Activated T-cell treated with anti-CD3 and anti-CD28 coated beads, Interleukin-2, amount 50 U/mL, for 24 hours (primary cell): ENCODE results near the gene TRPV2.

Experiments
- DNase-seq: peaks from one replicate; pipeline ENCODE4 v3.0.0-alpha.2; 2020
- H3K27ac Mint-ChIP-seq: 2 replicates; pipeline ENCODE4 v1.8.0; 2020; ENCODE audit warnings: mild to moderate bottlenecking, mixed read lengths
- H3K27me3 Mint-ChIP-seq: 2 replicates; pipeline ENCODE4 v1.8.0; 2020; ENCODE audit warnings: mixed read lengths
- H3K36me3 Mint-ChIP-seq: 2 replicates; pipeline ENCODE4 v1.8.0; 2020; ENCODE audit warnings: low read depth, mixed read lengths
- H3K4me1 Mint-ChIP-seq: 2 replicates; pipeline ENCODE4 v1.8.0; 2020; ENCODE audit warnings: low read depth, mixed read lengths
- H3K4me3 Mint-ChIP-seq: 2 replicates; pipeline ENCODE4 v1.8.0; 2020; ENCODE audit warnings: mild to moderate bottlenecking, moderate library complexity, mixed read lengths
- H3K9me3 Mint-ChIP-seq: 2 replicates; pipeline ENCODE4 v1.8.0; 2020; ENCODE audit warnings: mixed read lengths

Gene TRPV2

DNA sequence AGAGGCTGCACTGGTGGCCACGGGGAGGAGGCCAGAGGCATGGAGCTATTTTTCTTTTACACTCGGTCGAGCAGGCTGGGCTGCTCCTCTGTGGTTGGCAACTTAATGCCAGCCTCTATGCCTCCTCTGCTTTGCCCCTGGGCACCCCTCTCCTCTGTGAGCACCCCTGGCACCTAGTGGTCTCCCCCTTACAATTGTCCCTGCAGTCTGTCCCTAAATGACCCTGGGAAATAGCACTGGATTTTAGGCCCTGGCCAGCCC is 49.6 kb downstream of the TRPV2 start:
- no peaks in the 10 kb centered on the region for H3K27me3 Mint-ChIP-seq
- no peak overlapping the region for H3K4me3 Mint-ChIP-seq
- DNase-seq, result no peak
- H3K4me1 Mint-ChIP-seq, result no peaks in the 10 kb centered on the region
- no peak overlapping the region for H3K27ac Mint-ChIP-seq
- H3K9me3 Mint-ChIP-seq, result no peaks in the 10 kb centered on the region
- H3K36me3 Mint-ChIP-seq, result peaks cover 25% of the 10 kb centered on the region

- no peaks in the 10 kb centered on the region for H3K9me3 Mint-ChIP-seq
- H3K27ac Mint-ChIP-seq, result no peak overlapping the region
- no peaks in the 10 kb centered on the region for H3K4me1 Mint-ChIP-seq
Observed at GRCh38 chr17:16465861-16466338, 50.5 kb downstream of the TRPV2 start.

DNA sequence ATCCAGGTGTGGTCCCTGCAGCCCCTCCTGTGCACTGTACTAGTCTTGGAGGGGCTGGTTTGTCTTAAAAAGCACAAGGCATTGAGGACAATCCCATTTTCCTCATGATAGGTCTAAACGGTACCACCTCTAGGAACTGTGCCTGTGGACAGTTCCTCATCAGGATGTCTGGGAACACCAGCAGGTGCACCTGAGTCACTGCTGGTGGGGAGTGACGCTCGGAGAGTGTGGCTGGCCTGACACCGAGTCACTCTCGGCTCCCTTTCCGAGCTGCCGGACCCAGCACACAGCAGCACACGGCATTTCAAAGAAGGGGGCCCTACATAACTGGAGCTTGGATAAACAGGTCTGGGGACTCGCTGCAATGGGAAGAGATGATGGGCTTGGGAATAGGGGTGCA is 51.0 kb downstream of the TRPV2 start:
- Mint-ChIP-seq H3K9me3 (no peaks in the 10 kb centered on the region), H3K4me3 (no peak overlapping the region)

More at GRCh38 chr17:16465861-16466338, 50.5 kb downstream of the TRPV2 start:
- Mint-ChIP-seq H3K4me3 (no peak overlapping the region), H3K36me3 (peaks cover 19% of the 10 kb centered on the region), H3K27me3 (no peaks in the 10 kb centered on the region)
- no peak for DNase-seq

GRCh38 chr17:16467044-16467443 is 51.7 kb downstream of the TRPV2 start:
- H3K4me1 Mint-ChIP-seq, result no peaks in the 10 kb centered on the region
- no peaks in the 10 kb centered on the region for H3K9me3 Mint-ChIP-seq
- no peak for DNase-seq
- peaks cover 12% of the 10 kb centered on the region for H3K36me3 Mint-ChIP-seq
- H3K4me3 Mint-ChIP-seq, result no peak overlapping the region
- H3K27me3 Mint-ChIP-seq, result no peaks in the 10 kb centered on the region
- no peak overlapping the region for H3K27ac Mint-ChIP-seq

More for the DNA sequence above, 51.0 kb downstream of the TRPV2 start:
- H3K36me3 Mint-ChIP-seq, result peaks cover 14% of the 10 kb centered on the region
- H3K27ac Mint-ChIP-seq, result no peak overlapping the region
- no peak for DNase-seq
- H3K4me1 Mint-ChIP-seq, result no peaks in the 10 kb centered on the region
- H3K27me3 Mint-ChIP-seq, result no peaks in the 10 kb centered on the region

DNA sequence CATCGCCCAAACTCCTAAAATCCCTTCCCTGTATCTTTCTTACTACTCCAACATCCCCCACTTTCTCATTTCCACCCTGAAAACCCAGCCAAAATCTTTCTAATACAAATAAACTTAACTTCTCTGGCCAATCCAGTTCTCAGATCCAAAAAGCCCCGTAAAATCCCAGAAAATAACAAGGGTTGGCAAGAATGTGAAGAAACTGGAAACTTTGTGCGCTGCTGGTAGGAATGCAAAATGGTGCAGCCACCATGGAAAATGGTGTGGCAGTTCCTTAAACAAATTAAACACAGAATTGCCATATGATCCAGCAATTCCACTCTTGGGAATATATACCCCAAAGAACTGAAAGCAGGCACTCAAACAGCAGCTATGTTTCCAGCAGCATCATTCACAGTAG is 52.5 kb downstream of the TRPV2 start:
- Mint-ChIP-seq H3K36me3 (peaks cover 8% of the 10 kb centered on the region), H3K27me3 (no peaks in the 10 kb centered on the region), H3K4me1 (no peaks in the 10 kb centered on the region), H3K9me3 (no peaks in the 10 kb centered on the region), H3K27ac (no peak overlapping the region), H3K4me3 (no peak overlapping the region)
- no peak for DNase-seq

DNA sequence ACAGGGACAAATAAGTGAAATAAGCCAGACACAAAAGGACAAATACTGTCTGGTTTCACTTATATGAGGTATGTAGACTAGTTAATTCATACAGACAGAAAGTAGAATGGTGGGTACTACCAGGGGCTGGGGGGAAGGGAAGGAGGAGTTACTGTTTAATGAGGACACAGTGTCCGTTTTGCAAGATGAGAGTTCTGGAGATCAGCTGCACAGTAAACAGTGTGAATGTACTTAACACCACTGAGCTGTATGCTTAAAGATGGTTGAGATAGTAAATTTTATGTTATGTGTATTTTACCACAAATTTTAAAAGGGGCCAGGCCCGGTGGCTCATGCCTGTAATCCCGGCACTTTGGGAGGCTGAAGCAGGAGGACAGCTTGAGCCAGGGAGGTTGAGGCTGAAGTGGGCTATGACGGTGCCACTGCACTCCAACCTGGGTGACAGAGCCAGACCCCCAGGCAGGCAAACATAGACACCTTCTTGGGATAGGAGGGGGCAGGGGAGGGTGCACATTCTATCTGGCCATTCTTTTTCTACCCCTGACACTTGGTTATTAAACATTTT is 53.1 kb downstream of the TRPV2 start:
- no peaks in the 10 kb centered on the region for H3K4me1 Mint-ChIP-seq
- H3K27me3 Mint-ChIP-seq, result no peaks in the 10 kb centered on the region
- no peaks in the 10 kb centered on the region for H3K9me3 Mint-ChIP-seq
- H3K36me3 Mint-ChIP-seq, result peaks cover 4% of the 10 kb centered on the region
- H3K27ac Mint-ChIP-seq, result no peak overlapping the region
- DNase-seq, result no peak
- no peak overlapping the region for H3K4me3 Mint-ChIP-seq

DNA sequence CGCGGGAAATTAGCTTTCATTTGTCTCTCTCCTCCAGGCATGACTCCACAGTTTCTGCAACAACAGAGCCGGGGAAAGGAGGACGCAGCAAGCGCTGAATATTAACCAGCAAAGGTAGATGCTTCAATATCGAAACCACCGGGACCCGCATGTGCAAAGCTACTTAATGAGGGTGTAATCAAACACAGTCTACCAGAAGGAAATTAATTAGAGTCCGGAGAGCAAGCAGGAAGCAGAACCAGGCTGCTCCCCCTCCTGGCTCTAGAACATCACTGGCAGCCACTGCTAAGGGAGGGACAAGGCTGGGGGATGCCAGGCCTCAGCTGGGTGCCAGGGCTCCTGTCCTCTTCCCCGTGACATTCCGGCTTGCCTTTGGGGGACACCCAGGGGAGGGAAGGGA is 54.9 kb downstream of the TRPV2 start:
- no peak overlapping the region for H3K27ac Mint-ChIP-seq

GRCh38 chr17:16471295-16471694 is 55.9 kb downstream of the TRPV2 start:
- Mint-ChIP-seq H3K27ac (no peak overlapping the region), H3K27me3 (no peaks in the 10 kb centered on the region), H3K9me3 (no peaks in the 10 kb centered on the region), H3K4me1 (no peaks in the 10 kb centered on the region), H3K36me3 (no peaks in the 10 kb centered on the region), H3K4me3 (no peak overlapping the region)
- DNase-seq, result no peak

More for the DNA sequence above, 54.9 kb downstream of the TRPV2 start:
- no peak for DNase-seq
- no peaks in the 10 kb centered on the region for H3K4me1 Mint-ChIP-seq
- no peak overlapping the region for H3K4me3 Mint-ChIP-seq
- no peaks in the 10 kb centered on the region for H3K9me3 Mint-ChIP-seq
- no peaks in the 10 kb centered on the region for H3K27me3 Mint-ChIP-seq
- H3K36me3 Mint-ChIP-seq, result no peaks in the 10 kb centered on the region

GRCh38 chr17:16472539-16472938 is 57.2 kb downstream of the TRPV2 start:
- H3K4me3 Mint-ChIP-seq, result no peak overlapping the region
- no peaks in the 10 kb centered on the region for H3K27me3 Mint-ChIP-seq
- H3K36me3 Mint-ChIP-seq, result no peaks in the 10 kb centered on the region
- DNase-seq, result no peak
- no peaks in the 10 kb centered on the region for H3K9me3 Mint-ChIP-seq
- no peak overlapping the region for H3K27ac Mint-ChIP-seq
- H3K4me1 Mint-ChIP-seq, result no peaks in the 10 kb centered on the region

GRCh38 chr17:16473044-16474011 is 58.0 kb downstream of the TRPV2 start:
- no peaks in the 10 kb centered on the region for H3K4me1 Mint-ChIP-seq
- DNase-seq, result no peak
- no peaks in the 10 kb centered on the region for H3K36me3 Mint-ChIP-seq
- no peaks in the 10 kb centered on the region for H3K9me3 Mint-ChIP-seq
- no peak overlapping the region for H3K4me3 Mint-ChIP-seq
- no peaks in the 10 kb centered on the region for H3K27me3 Mint-ChIP-seq
- H3K27ac Mint-ChIP-seq, result no peak overlapping the region

- Mint-ChIP-seq H3K27me3 (no peaks in the 10 kb centered on the region), H3K4me1 (no peaks in the 10 kb centered on the region), H3K27ac (no peak overlapping the region), H3K4me3 (no peak overlapping the region), H3K9me3 (no peaks in the 10 kb centered on the region), H3K36me3 (no peaks in the 10 kb centered on the region)
- no peak for DNase-seq
Observed at GRCh38 chr17:16474012-16474725, 58.8 kb downstream of the TRPV2 start.

DNA sequence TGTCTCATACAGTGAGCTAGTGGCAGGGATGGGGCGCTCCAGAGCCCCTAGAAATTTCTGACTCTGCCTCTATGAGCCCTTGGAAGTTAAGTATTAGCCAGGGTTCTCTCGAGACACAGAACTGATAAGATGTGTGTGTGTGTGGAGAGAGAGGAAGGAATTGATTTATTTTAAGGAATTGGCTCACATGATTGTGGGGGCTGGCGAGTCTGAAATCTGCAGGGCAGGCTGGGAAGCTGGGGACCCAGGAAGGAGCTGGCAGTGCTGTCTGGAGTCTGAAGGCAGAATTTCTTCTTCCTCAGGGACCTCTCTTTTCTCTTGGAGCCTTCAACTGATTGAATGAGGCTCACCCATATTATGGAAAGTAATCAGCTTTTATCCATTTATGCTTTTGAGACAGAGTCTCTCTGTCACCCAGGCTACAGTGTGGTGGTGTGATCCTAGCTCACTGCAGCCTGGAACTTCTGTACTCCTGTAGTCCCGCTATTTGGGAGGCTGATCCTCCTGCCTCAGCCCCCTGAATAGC is 59.9 kb downstream of the TRPV2 start:
- DNase-seq, result no peak
- Mint-ChIP-seq H3K9me3 (no peaks in the 10 kb centered on the region), H3K36me3 (no peaks in the 10 kb centered on the region), H3K4me3 (no peak overlapping the region), H3K27me3 (no peaks in the 10 kb centered on the region), H3K27ac (no peak overlapping the region), H3K4me1 (no peaks in the 10 kb centered on the region)

DNA sequence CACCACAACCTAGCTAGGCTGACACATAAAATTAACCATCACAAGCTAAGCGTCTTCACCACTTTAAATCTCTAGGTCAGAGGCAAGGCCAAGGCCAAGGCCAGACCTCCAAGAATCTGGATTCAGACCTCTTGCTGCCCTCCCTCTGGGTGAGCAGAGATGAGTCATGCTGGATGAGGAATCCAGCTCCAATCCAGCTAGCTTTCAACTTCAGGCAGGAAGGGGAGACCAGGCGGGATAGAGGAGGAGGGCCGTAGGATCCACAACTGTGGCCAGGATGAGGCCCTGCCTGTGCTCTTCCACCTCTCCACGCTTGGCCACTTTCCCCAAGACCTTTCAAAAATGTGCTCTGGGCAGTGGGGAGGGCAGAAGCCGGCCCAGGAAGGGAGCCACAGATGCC is 61.9 kb downstream of the TRPV2 start:
- Mint-ChIP-seq H3K4me3 (no peak overlapping the region), H3K9me3 (no peaks in the 10 kb centered on the region), H3K4me1 (no peaks in the 10 kb centered on the region), H3K27ac (no peak overlapping the region), H3K27me3 (no peaks in the 10 kb centered on the region), H3K36me3 (no peaks in the 10 kb centered on the region)
- no peak for DNase-seq

DNA sequence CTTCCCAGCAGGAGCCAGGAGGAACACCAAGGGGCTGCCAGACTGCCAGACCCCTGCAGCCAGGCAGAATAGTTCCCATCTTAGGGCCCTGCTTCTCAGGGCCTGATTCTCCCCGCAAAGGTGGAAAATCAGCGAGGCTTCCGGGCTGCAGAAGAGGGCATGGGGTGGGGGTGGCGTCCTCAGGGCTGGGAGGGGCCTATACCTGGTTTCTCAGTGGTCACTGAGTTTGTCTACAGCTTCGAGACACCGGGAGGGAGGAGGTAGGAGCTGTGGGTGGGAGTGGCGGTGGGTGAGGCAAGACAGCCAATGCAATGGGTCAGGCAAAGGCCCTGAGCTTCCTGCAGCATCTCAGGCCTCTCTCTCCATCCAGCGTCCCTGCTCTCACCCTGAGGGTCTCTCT is 62.3 kb downstream of the TRPV2 start:
- Mint-ChIP-seq H3K36me3 (no peaks in the 10 kb centered on the region), H3K9me3 (no peaks in the 10 kb centered on the region), H3K27ac (no peak overlapping the region), H3K4me3 (no peak overlapping the region), H3K4me1 (no peaks in the 10 kb centered on the region), H3K27me3 (no peaks in the 10 kb centered on the region)
- no peak for DNase-seq

DNA sequence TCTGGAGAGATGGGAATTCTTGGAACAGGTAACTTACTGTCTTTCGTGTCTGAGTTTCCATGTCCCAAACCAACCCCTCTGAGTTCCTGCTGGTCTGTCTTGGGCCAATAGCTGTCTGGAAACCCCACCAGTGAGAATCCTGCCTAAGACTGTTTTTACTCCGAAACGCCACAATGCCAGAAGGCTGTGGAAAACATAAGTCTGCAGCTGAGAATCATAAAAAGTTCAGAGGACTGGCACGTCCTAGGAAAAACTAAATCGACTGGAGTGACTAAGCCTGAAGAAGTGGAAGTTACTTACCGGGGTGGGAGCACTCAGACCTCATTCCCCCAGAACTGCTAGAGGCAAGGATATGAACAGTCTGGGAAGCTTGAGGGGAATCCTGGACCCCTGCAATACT is 63.3 kb downstream of the TRPV2 start:
- no peaks in the 10 kb centered on the region for H3K36me3 Mint-ChIP-seq
- no peak overlapping the region for H3K4me3 Mint-ChIP-seq
- H3K27me3 Mint-ChIP-seq, result no peaks in the 10 kb centered on the region
- DNase-seq, result no peak
- no peaks in the 10 kb centered on the region for H3K9me3 Mint-ChIP-seq
- no peaks in the 10 kb centered on the region for H3K4me1 Mint-ChIP-seq
- no peak overlapping the region for H3K27ac Mint-ChIP-seq
